HepG2 (cell line): Measurements from ENCODE around the gene DNM3.

Source experiments
- CHD4 ChIP-seq: fragments of 200-600 bp; sonication (generic); IDR thresholded peaks from 2 replicates; pipeline ENCODE4 v1.7.0; 2017; ENCODE audit warnings: mild to moderate bottlenecking, low read length, borderline replicate concordance
- EZH2 ChIP-seq: conservative IDR thresholded peaks from 2 replicates; pipeline ENCODE4 v1.6.1; 2012; ENCODE audit warnings: mild to moderate bottlenecking, low read depth, low read length, moderate library complexity
- KAT8 ChIP-seq: IDR thresholded peaks from 2 replicates; pipeline ENCODE4 v1.6.1; 2016; ENCODE audit warnings: missing genetic modification reagents, missing compliant biosample characterization
- KDM1A ChIP-seq: IDR thresholded peaks from 2 replicates; pipeline ENCODE4 v1.6.1; 2016; ENCODE audit warnings: missing compliant biosample characterization
- MATR3 ChIP-seq: sonication (generic); formaldehyde crosslinking; IDR thresholded peaks from 2 replicates; pipeline ENCODE4 v1.4.0; 2020; ENCODE audit warnings: missing genetic modification reagents
- NFKBIZ ChIP-seq: IDR thresholded peaks from 2 replicates; pipeline ENCODE4 v1.6.1; 2018; ENCODE audit warnings: missing genetic modification reagents, missing compliant biosample characterization
- RFX1 ChIP-seq: fragments of 450-650 bp; IDR thresholded peaks from 2 replicates; pipeline ENCODE4 v1.6.1; 2017
- SMC3 ChIP-seq: IDR thresholded peaks from 2 replicates; pipeline ENCODE4 v1.6.1; 2011; ENCODE audit warnings: low read length, improper control_type of control experiment
- ZNF674 ChIP-seq: sonication (generic); formaldehyde crosslinking; IDR thresholded peaks from 2 replicates; pipeline ENCODE4 v1.5.0; 2020; ENCODE audit warnings: low read depth, mild to moderate bottlenecking, missing genetic modification reagents
- TF ChIP-seq, protein P1 (sequence below): sonication (generic); formaldehyde crosslinking; IDR thresholded peaks from 2 replicates; pipeline ENCODE4 v1.5.0; 2020; ENCODE audit warnings: mild to moderate bottlenecking, missing genetic modification reagents, moderate library complexity

DNA sequence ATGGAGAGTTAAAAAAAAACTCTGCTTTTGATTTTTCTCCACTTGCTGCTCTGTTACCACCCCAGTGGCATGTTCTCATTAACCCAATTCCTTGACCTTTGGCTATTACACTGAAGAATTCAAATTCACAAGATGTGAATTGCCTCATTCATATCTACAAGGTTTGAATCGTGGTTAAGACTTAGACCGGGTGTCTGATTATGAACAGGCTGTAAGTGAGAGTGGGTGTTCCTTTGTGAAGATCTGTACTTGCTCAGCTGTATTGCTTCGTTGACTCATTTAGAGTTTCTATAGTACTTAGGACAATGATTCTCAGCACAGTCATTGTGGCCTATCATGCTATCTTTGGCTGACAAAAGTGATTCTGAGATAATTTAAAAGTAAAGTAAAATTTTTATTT lies 36.4 kb downstream of the DNM3 start:
- TF ChIP-seq MATR3 (CRISPR knock-in tag), result no peak
- TF ChIP-seq RFX1, result no peak
- TF ChIP-seq EZH2, result no peak
- TF ChIP-seq, protein P1, sequence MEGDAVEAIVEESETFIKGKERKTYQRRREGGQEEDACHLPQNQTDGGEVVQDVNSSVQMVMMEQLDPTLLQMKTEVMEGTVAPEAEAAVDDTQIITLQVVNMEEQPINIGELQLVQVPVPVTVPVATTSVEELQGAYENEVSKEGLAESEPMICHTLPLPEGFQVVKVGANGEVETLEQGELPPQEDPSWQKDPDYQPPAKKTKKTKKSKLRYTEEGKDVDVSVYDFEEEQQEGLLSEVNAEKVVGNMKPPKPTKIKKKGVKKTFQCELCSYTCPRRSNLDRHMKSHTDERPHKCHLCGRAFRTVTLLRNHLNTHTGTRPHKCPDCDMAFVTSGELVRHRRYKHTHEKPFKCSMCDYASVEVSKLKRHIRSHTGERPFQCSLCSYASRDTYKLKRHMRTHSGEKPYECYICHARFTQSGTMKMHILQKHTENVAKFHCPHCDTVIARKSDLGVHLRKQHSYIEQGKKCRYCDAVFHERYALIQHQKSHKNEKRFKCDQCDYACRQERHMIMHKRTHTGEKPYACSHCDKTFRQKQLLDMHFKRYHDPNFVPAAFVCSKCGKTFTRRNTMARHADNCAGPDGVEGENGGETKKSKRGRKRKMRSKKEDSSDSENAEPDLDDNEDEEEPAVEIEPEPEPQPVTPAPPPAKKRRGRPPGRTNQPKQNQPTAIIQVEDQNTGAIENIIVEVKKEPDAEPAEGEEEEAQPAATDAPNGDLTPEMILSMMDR, result no peak
- no peak for TF ChIP-seq SMC3
- no peak for TF ChIP-seq KAT8 (CRISPR knock-in tag)
- TF ChIP-seq KDM1A (CRISPR knock-in tag), result no peak
- no peak for TF ChIP-seq CHD4
- no peak for TF ChIP-seq ZNF674
- TF ChIP-seq NFKBIZ (CRISPR knock-in tag), result no peak
